H9 (cell line): ENCODE results near the gene SLC6A19. TPM values are rescaled to one million over a fixed set of nuclear protein-coding genes. Genes with fewer than 3 reads are reported as not detected.
A peak's percentile ranks its signal among the peaks of the same experiment; 100 is the strongest.

ENCODE experiments used
- DNase-seq: peaks from one replicate; pipeline ENCODE4 v3.0.0-alpha.2; 2017
- H2AFZ ChIP-seq: one replicate; pipeline ENCODE4 v1.6.1; 2013; ENCODE audit warnings: mild to moderate bottlenecking, low read length, control low read depth, moderate library complexity
- H2AK5ac ChIP-seq: 2 replicates; pipeline ENCODE4 v1.6.1; 2013; ENCODE audit warnings: low read length, control low read depth, mixed read lengths; ENCODE audit not compliant: insufficient read length
- H2BK120ac ChIP-seq: one replicate; pipeline ENCODE4 v1.6.1; 2013; ENCODE audit warnings: low read depth, mild to moderate bottlenecking, low read length, control low read depth, inconsistent platforms; ENCODE audit not compliant: poor library complexity, severe bottlenecking
- H2BK12ac ChIP-seq: 2 replicates; pipeline ENCODE4 v1.6.1; 2013; ENCODE audit warnings: low read length, control low read depth, mixed read lengths, low read depth; ENCODE audit not compliant: insufficient read length
- H2BK15ac ChIP-seq: 2 replicates; pipeline ENCODE4 v1.6.1; 2013; ENCODE audit warnings: low read depth, low read length, control low read depth
- H2BK20ac ChIP-seq: one replicate; pipeline ENCODE4 v1.6.1; 2013; ENCODE audit warnings: low read depth, mild to moderate bottlenecking, low read length, control low read depth, inconsistent platforms; ENCODE audit not compliant: poor library complexity, severe bottlenecking
- H2BK5ac ChIP-seq: 2 replicates; pipeline ENCODE4 v1.6.1; 2013; ENCODE audit warnings: low read length, control low read depth, mixed read lengths; ENCODE audit not compliant: insufficient read length
- H3K14ac ChIP-seq: 2 replicates; pipeline ENCODE4 v1.6.1; 2013; ENCODE audit warnings: low read length, control low read depth; ENCODE audit not compliant: insufficient read depth
- H3K18ac ChIP-seq: 2 replicates; pipeline ENCODE4 v1.6.1; 2013; ENCODE audit warnings: low read depth, mild to moderate bottlenecking, mixed read lengths, low read length, control low read depth; ENCODE audit not compliant: insufficient read length
- H3K23ac ChIP-seq: 2 replicates; pipeline ENCODE4 v1.6.1; 2013; ENCODE audit warnings: low read length, control low read depth, mixed read lengths, low read depth; ENCODE audit not compliant: insufficient read length
- H3K23me2 ChIP-seq: 2 replicates; pipeline ENCODE4 v1.6.1; 2013; ENCODE audit warnings: low read depth, mild to moderate bottlenecking, mixed read lengths, low read length, control low read depth; ENCODE audit not compliant: insufficient read length, poor library complexity, severe bottlenecking
- H3K27ac ChIP-seq: 2 replicates; pipeline ENCODE4 v1.5.1; 2013; ENCODE audit warnings: low read length, control low read depth, mixed read lengths, low read depth; ENCODE audit not compliant: insufficient read length
- H3K27me3 ChIP-seq: 2 replicates; pipeline ENCODE4 v1.6.1; 2013; ENCODE audit warnings: low read length, control low read depth, inconsistent platforms; ENCODE audit not compliant: insufficient read depth
- H3K4ac ChIP-seq: 2 replicates; pipeline ENCODE4 v1.6.1; 2013; ENCODE audit warnings: low read depth, mild to moderate bottlenecking, control low read depth, inconsistent platforms, low read length, moderate library complexity
- H3K4me1 ChIP-seq: 2 replicates; pipeline ENCODE4 v1.6.1; 2013; ENCODE audit warnings: low read length, control low read depth, inconsistent platforms; ENCODE audit not compliant: insufficient read depth
- H3K4me2 ChIP-seq: 2 replicates; pipeline ENCODE4 v1.6.1; 2013; ENCODE audit warnings: low read length, control low read depth, mixed read lengths; ENCODE audit not compliant: insufficient read length, insufficient read depth
- H3K56ac ChIP-seq: 2 replicates; pipeline ENCODE4 v1.6.1; 2013; ENCODE audit warnings: low read depth, mild to moderate bottlenecking, mixed read lengths, low read length, control low read depth; ENCODE audit not compliant: insufficient read length
- H3K79me1 ChIP-seq: 2 replicates; pipeline ENCODE4 v1.6.1; 2013; ENCODE audit warnings: low read depth, mild to moderate bottlenecking, moderate library complexity, low read length, control low read depth, inconsistent platforms; ENCODE audit not compliant: insufficient read depth, poor library complexity, severe bottlenecking
- H3K79me2 ChIP-seq: 2 replicates; pipeline ENCODE4 v1.6.1; 2013; ENCODE audit warnings: low read length, control low read depth, inconsistent platforms; ENCODE audit not compliant: insufficient read depth
- H3K9ac ChIP-seq: 2 replicates; pipeline ENCODE4 v1.6.1; 2013; ENCODE audit warnings: low read length, control low read depth, mixed read lengths; ENCODE audit not compliant: insufficient read length; ENCODE audit errors: extremely low read depth
- H3K9me3 ChIP-seq: one replicate; pipeline ENCODE4 v1.6.1; 2013; ENCODE audit warnings: low read depth, low read length, inconsistent platforms; ENCODE audit not compliant: control insufficient read depth
- H3T11ph ChIP-seq: one replicate; pipeline ENCODE4 v1.6.1; 2013; ENCODE audit warnings: mild to moderate bottlenecking, low read length, control low read depth, inconsistent platforms
- H4K20me1 ChIP-seq: one replicate; pipeline ENCODE4 v1.6.1; 2013; ENCODE audit not compliant: control insufficient read depth, insufficient read length, insufficient read depth
- H4K5ac ChIP-seq: 2 replicates; pipeline ENCODE4 v1.6.1; 2013; ENCODE audit warnings: low read depth, mild to moderate bottlenecking, mixed read lengths, low read length, control low read depth; ENCODE audit not compliant: insufficient read length
- H4K8ac ChIP-seq: replicated peaks from 2 replicates; pipeline ENCODE4 v1.6.1; 2013; ENCODE audit warnings: low read length, control low read depth, mixed read lengths, low read depth; ENCODE audit not compliant: insufficient read length
- H4K91ac ChIP-seq: 2 replicates; pipeline ENCODE4 v1.6.1; 2013; ENCODE audit warnings: low read depth, mild to moderate bottlenecking, moderate library complexity, mixed read lengths, low read length, control low read depth; ENCODE audit not compliant: insufficient read length
- H3K27ac Mint-ChIP-seq, 3 experiments: 2 replicates in 2 of 3; 3 replicates in 1 of 3; pipeline ENCODE4 v1.8.0; 2020 to 2021; ENCODE audit warnings: mixed read lengths in 3 of 3, mild to moderate bottlenecking in 1 of 3, moderate library complexity in 1 of 3
- H3K27me3 Mint-ChIP-seq: 2 replicates; pipeline ENCODE4 v1.8.0; 2021; ENCODE audit warnings: low read depth, mild to moderate bottlenecking, moderate library complexity, mixed read lengths
- H3K36me3 Mint-ChIP-seq, 3 experiments: 2 replicates in 2 of 3; 3 replicates in 1 of 3; pipeline ENCODE4 v1.8.0; 2020 to 2021; ENCODE audit warnings: low read depth in 3 of 3, mixed read lengths in 3 of 3; ENCODE audit not compliant: insufficient read depth in 1 of 3
- H3K4me1 Mint-ChIP-seq, 2 experiments: 2 replicates each; pipeline ENCODE4 v1.8.0; 2020; ENCODE audit warnings: mixed read lengths in 2 of 2
- H3K4me3 Mint-ChIP-seq, 2 experiments: 2 replicates in 1 of 2; 3 replicates in 1 of 2; pipeline ENCODE4 v1.8.0; 2020 to 2021; ENCODE audit warnings: mild to moderate bottlenecking in 2 of 2, mixed read lengths in 2 of 2, moderate library complexity in 1 of 2
- H3K9me3 Mint-ChIP-seq, 2 experiments: 2 replicates in 1 of 2; 3 replicates in 1 of 2; pipeline ENCODE4 v1.8.0; 2020; ENCODE audit warnings: mild to moderate bottlenecking in 2 of 2, mixed read lengths in 2 of 2, moderate library complexity in 1 of 2
- WGBS: extraction: QIAGEN DNeasy Blood & Tissue Kit; methylation state at CpG from one replicate; pipeline ENCODE4 v1.1.7; 2013; ENCODE audit warnings: missing lambda C conversion rate, low lambda C conversion rate, mixed read lengths; ENCODE audit not compliant: insufficient read length; ENCODE audit errors: extremely low coverage; 5-methylcytosine and 5-hydroxymethylcytosine counted together
- total RNA-seq: library from RNA; stranded (reverse); gene quantifications from 2 replicates; pipeline ENCODE4 v1.2.1, GENCODE V29; 2021
- TF ChIP-seq, protein P1 (sequence below): fragments of 200-600 bp; sonication (generic); conservative IDR thresholded peaks from 3 replicates; pipeline ENCODE4 v1.8.0; 2021; ENCODE audit warnings: antibody characterized with exemption, mild to moderate bottlenecking

SLC6A19 gene
- total RNA-seq, 1 experiment from 2014 or later = not detected

GRCh38 chr5:1245905-1246576 lies 44.6 kb downstream of the SLC6A19 start:
- Histone ChIP-seq H2BK15ac (no peak overlapping the region), H3K23me2 (no peaks in the 10 kb centered on the region), H2BK20ac (no peak overlapping the region), H2AK5ac (no peak overlapping the region), H2BK12ac (no peak overlapping the region), H4K8ac (no peak overlapping the region), H4K5ac (no peak overlapping the region), H3K79me1 (no peaks in the 10 kb centered on the region), H4K91ac (no peak overlapping the region), H3K4ac (no peak overlapping the region), H3K9me3 (no peaks in the 10 kb centered on the region), H3K18ac (no peak overlapping the region), H3K27ac (no peak overlapping the region), H2BK120ac (no peak overlapping the region), H3K79me2 (no peaks in the 10 kb centered on the region), H2BK5ac (no peak overlapping the region), H3K27me3 (no peaks in the 10 kb centered on the region), H3K14ac (no peak overlapping the region), H2AFZ (no peak overlapping the region), H3K56ac (no peak overlapping the region), H3K4me1 (no peaks in the 10 kb centered on the region), H3K23ac (no peak overlapping the region), H3K4me2 (no peak overlapping the region), H3T11ph (no peak overlapping the region), H4K20me1 (no peaks in the 10 kb centered on the region), H3K9ac (no peak overlapping the region)
- H3K4me3 Mint-ChIP-seq = no peak overlapping the region
- no peaks in the 10 kb centered on the region for H3K36me3 Mint-ChIP-seq
- no CpG with 5 or more reads among the region's 58 CpGs for WGBS
- H3K27ac Mint-ChIP-seq = no peak overlapping the region
- peak; percentile 40 for DNase-seq
- TF ChIP-seq, protein P1, sequence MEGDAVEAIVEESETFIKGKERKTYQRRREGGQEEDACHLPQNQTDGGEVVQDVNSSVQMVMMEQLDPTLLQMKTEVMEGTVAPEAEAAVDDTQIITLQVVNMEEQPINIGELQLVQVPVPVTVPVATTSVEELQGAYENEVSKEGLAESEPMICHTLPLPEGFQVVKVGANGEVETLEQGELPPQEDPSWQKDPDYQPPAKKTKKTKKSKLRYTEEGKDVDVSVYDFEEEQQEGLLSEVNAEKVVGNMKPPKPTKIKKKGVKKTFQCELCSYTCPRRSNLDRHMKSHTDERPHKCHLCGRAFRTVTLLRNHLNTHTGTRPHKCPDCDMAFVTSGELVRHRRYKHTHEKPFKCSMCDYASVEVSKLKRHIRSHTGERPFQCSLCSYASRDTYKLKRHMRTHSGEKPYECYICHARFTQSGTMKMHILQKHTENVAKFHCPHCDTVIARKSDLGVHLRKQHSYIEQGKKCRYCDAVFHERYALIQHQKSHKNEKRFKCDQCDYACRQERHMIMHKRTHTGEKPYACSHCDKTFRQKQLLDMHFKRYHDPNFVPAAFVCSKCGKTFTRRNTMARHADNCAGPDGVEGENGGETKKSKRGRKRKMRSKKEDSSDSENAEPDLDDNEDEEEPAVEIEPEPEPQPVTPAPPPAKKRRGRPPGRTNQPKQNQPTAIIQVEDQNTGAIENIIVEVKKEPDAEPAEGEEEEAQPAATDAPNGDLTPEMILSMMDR = no peak
- H3K4me1 Mint-ChIP-seq = peaks cover 4 to 16% of the 10 kb centered on the region in 2 experiments
- H3K9me3 Mint-ChIP-seq = no peaks in the 10 kb centered on the region
- H3K27me3 Mint-ChIP-seq = peaks cover 11% of the 10 kb centered on the region
